HG02798 (cell line): Measurements from ENCODE around the gene CTSO.
"Not testable (repeated sequence)": the region's sequence is repeated elsewhere in the genome, so short reads cannot be mapped to it uniquely, and the experiment has no call there.

Experiments
- ATAC-seq: cut with Tn5 transposase; IDR thresholded peaks from one replicate; pipeline ENCODE4 v1.9.1; 2021; ENCODE audit warnings: mild to moderate bottlenecking; ENCODE audit not compliant: unreplicated experiment, poor library complexity

Gene CTSO

DNA sequence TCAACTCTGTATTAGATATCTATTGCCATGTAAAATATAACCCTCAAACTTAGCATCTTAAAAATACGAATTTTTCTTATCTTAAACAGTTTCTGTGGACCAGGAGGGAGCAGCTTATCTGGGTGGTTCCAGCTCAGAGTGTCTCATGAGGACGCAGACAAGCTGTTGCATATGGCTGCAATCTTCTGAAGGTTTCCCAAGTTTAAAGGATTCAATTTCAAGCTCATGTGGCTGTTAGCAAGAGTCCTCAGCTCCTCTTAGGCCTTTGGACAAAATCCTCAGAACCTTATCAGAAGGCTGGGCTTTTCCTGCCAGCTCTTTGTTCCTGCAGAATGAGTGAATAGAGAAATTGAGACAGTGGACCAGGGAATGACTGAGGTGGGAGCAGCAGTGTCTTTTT lies 2.8 kb upstream of the CTSO start:
- ATAC-seq = no peak

- ATAC-seq = no peak
Observed at GRCh38 chr4:155954939-155955338, 1.3 kb upstream of the CTSO start.

DNA sequence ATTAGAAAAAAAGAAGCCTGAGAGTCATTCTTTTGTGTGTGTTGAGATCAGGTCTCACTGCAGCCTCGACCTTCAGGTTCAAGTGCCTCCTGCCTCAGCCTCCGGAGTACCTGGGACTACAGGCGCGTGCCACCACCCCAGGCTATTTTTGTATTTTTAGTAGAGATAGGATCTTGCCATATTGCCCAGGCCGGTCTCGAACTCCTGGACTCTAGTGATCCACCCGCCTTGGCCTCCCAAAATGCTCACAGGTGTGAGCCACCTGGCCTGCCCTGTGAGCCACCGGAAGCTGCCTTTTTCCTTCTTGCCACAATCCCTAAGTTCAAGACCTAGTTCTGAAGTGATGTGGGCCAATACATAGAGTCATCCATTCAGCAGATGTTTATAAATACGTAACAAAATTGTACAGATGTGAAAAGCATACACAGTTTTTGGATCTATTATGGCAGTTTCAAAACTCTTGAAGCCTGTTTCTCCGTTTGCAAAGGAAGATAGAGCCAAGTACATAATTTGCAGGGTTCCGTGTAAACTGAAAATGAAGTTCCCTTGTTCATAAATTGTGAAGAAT lies 536 bp upstream of the CTSO start:
- ATAC-seq = no peak

GRCh38 chr4:155952501-155952901 lies 1.2 kb downstream of the CTSO start:
- no peak for ATAC-seq

DNA sequence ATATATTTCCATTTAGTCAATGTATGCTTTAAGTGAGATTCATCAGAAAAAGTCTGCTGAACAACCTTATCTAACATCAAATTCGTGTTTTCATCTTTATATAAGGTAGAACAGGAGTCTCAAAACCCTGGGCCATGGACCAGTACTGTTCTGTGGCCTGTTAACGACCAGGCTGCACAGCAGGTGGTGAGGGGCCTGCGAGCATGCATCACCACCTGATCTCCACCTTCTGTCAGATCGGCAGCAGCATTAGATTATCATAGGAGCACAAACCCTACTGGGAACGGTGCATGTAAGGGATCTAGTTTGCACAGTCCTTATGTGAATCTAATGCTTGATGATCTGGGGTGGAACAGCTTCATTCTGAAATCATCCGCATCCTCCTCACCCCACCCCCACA lies 3.2 kb downstream of the CTSO start:
- no peak for ATAC-seq

- no peak for ATAC-seq
Observed at GRCh38 chr4:155948541-155948940, 5.1 kb downstream of the CTSO start.

- no peak for ATAC-seq
Observed at GRCh38 chr4:155946486-155946885, 7.2 kb downstream of the CTSO start.

GRCh38 chr4:155944516-155944915 lies 9.2 kb downstream of the CTSO start:
- ATAC-seq = no peak

- ATAC-seq = no peak
Observed at GRCh38 chr4:155943605-155944291, 9.9 kb downstream of the CTSO start.

GRCh38 chr4:155941820-155942219 lies 11.8 kb downstream of the CTSO start:
- no peak for ATAC-seq

GRCh38 chr4:155941085-155941790 lies 12.4 kb downstream of the CTSO start:
- no peak for ATAC-seq

DNA sequence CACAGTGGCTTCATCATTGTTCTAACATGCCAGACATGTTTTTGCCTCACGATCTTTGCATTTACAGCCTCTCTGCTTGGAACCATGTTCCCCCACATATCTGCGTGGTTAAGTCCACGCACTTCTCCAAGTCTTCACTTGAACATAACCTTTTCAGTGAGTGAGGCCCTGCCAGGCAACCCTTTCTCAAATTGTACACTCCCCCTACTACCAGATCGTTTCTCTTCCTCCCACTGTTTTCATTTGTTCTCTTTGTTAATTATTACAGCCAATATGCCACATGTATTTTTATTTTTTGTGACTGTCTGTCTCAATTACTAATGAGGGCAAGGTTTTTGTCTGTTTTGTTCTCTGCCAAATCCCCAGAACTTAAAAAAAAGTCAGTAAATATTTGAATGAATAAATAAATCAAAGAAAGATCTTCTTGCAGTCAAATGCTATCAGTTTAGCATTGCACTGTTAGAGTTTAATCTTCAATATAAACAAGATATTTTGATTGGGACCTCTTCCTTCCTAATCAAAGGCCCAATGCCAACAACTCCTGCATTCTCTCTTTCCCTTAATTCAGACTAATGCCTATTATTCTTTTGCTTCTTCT lies 18.2 kb downstream of the CTSO start:
- no peak for ATAC-seq

DNA sequence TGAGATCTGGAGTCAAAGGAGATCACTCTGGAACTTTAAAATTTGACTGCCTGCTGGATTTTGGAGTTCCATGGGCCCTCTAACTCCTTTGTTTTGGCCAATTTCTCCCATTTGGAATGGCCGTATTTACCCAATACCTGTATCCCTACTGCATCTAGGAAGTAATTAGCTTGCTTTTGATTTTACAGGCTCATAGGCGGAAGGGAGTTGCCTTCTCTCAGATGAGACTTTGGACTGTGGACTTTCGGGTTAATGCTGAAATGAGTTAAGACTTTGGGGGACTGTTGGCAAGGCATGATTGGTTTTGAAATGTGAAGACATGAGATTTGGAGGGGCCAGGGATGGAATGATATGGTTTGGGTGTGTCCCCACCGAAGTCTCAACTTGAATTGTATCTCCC lies 19.0 kb downstream of the CTSO start:
- not testable (repeated sequence) for ATAC-seq

GRCh38 chr4:155931634-155932033 lies 22.0 kb downstream of the CTSO start:
- no peak for ATAC-seq

GRCh38 chr4:155930330-155930729 lies 23.3 kb downstream of the CTSO start:
- no peak for ATAC-seq

DNA sequence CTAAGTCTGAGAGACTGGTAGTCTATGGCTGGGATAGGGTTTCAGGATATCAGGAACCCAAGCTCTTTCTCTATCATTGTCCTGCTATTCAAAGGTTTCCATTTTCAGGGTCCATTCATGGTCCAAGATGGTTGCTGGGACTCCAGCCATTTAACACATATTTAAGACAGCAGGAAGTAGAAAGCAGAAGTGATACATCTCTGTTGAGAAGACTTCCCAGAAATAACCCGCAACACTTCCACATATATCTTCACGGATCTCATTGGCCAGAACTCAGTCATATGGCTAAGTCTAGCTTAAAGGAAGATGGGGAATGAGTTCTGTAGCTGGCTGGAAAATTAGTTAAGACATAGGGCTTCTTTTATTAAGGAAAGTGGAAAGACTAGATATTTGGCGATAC lies 23.8 kb downstream of the CTSO start:
- no peak for ATAC-seq

DNA sequence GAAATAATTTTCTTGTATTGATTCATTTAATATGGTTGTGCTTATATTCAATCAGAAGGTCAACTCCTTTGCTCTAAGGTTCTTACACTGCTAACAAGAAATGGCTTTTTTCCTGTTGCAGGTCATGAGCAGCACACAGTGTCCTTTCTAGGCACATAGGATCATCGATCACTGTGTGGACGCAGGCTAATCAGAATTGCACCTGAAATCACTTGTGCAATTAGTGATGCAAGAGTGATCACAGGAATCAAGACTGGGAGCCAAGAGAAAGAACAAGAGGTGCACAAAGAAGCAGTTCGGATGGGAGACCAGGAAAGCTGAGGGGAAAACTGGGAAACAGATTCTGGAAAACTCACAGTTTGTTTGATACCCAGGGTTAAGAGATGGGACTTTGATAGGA lies 29.0 kb downstream of the CTSO start:
- ATAC-seq = no peak

GRCh38 chr4:155921597-155921996 lies 32.1 kb downstream of the CTSO start:
- ATAC-seq = no peak

DNA sequence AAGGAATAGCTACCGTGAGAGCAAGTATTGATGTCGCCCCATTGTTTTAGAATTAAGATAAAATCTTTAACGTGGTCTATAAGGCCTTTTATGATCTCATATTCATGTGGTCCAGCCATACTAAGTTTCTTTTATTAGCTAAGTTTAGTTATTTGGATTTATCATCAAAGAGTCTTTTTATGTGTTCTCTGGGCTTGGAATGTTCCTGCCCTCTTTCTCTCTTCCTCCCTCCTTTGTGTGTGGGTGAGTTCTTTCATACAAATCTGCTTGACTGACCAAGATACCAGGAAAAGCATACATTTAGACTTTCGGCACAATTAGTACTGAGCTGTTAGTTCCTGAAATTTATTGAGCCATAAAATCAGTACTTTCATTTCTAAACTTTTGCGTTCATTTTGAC lies 38.9 kb downstream of the CTSO start:
- no peak for ATAC-seq

- ATAC-seq = no peak
Observed at GRCh38 chr4:155911905-155912304, 41.8 kb downstream of the CTSO start.

GRCh38 chr4:155909615-155910226 lies 43.9 kb downstream of the CTSO start:
- no peak for ATAC-seq
